KBM-7 (cell line): ENCODE data around the gene ZNF488.
"Not testable (repeated sequence)": the region's sequence is repeated elsewhere in the genome, so short reads cannot be mapped to it uniquely, and the experiment has no call there.

ENCODE experiments used
- DNase-seq: peaks from one replicate; pipeline ENCODE4 v3.0.0-alpha.2; 2015
- in situ Hi-C: fragments of 300-500 bp; cut with MboI; formaldehyde crosslinking; loops from 2 replicates; pipeline ENCODE4 v1.14.3; 2020; ENCODE audit warnings: low sequenced_read_pairs, low pct_unique_long_range_greater_than_20kb, mixed read lengths

Gene ZNF488

GRCh38 chr10:47384148-47384921 is at the start of gene ZNF488:
Gene ZNF488 (minus strand): TSS chr10:47384293. CDS start chr10:47368829, 15,464 bp downstream.
- in situ Hi-C loops, result loop anchor here (5.0 to 10.0 kb wide), 2 partner anchors 1100 to 1277 kb away; partner anchors contain the start of gene ANTXRL
- peak; percentile 83 for DNase-seq

GRCh38 chr10:47425813-47426419 is 41.8 kb upstream of the ZNF488 start:
- in situ Hi-C loops, result no loop called here
- DNase-seq, result no peak

- DNase-seq, result no peak
- in situ Hi-C loops, result no loop called here
Measured at GRCh38 chr10:47424231-47424630, 40.1 kb upstream of the ZNF488 start.

- in situ Hi-C loops, result no loop called here
- no peak for DNase-seq
Measured at GRCh38 chr10:47423476-47423875, 39.4 kb upstream of the ZNF488 start.

- in situ Hi-C loops, result no loop called here
- no peak for DNase-seq
Measured at GRCh38 chr10:47421057-47421952, 37.2 kb upstream of the ZNF488 start.

GRCh38 chr10:47420305-47421056 is 36.4 kb upstream of the ZNF488 start:
- no peak for DNase-seq
- in situ Hi-C loops, result no loop called here

- in situ Hi-C loops, result no loop called here
- no peak for DNase-seq
Measured at GRCh38 chr10:47419421-47419820, 35.3 kb upstream of the ZNF488 start.

- in situ Hi-C loops, result no loop called here
- no peak for DNase-seq
Measured at GRCh38 chr10:47418966-47419365, 34.9 kb upstream of the ZNF488 start.

- no peak for DNase-seq
- in situ Hi-C loops, result no loop called here
Measured at GRCh38 chr10:47418321-47418720, 34.2 kb upstream of the ZNF488 start.

- DNase-seq, in situ Hi-C loops: not testable (repeated sequence)
Measured at GRCh38 chr10:47416305-47417218, 32.5 kb upstream of the ZNF488 start.

GRCh38 chr10:47415520-47416304 is 31.6 kb upstream of the ZNF488 start:
- in situ Hi-C loops, result no loop called here
- DNase-seq, result no peak

GRCh38 chr10:47414752-47415519 is 30.8 kb upstream of the ZNF488 start:
- DNase-seq, result no peak
- in situ Hi-C loops, result no loop called here

- no peak for DNase-seq
- in situ Hi-C loops, result no loop called here
Measured at GRCh38 chr10:47414227-47414592, 30.1 kb upstream of the ZNF488 start.

- in situ Hi-C loops, result no loop called here
- DNase-seq, result no peak
Measured at GRCh38 chr10:47413531-47414226, 29.6 kb upstream of the ZNF488 start.

- DNase-seq, result no peak
- in situ Hi-C loops, result no loop called here
Measured at GRCh38 chr10:47412869-47413268, 28.8 kb upstream of the ZNF488 start.

- in situ Hi-C loops, result no loop called here
- DNase-seq, result no peak
Measured at GRCh38 chr10:47412177-47412730, 28.2 kb upstream of the ZNF488 start.
